IMR-90 (cell line): Measurements from ENCODE around the gene ATF5. TPM values are rescaled to one million over a fixed set of nuclear protein-coding genes. Genes with fewer than 3 reads are reported as not detected.

Source experiments
- ATAC-seq: fragments of 200-7000 bp; cut with Tn5 transposase; 2 replicates; pipeline ENCODE4 v1.9.1; 2020; ENCODE audit warnings: low read depth, mild to moderate bottlenecking, moderate library complexity
- BruUV-seq: library from RNA; stranded (reverse); fragments of 400-500 nt; replicated peaks from 2 replicates; lab custom pipeline; 2021; lab: Mats Ljungman, UMichigan
- CTCF ChIA-PET: fragments of 300-600 bp; formaldehyde crosslinking; extraction: SDS; loops from one replicate; lab custom pipeline; 2021; ENCODE audit warnings: antibody characterized with exemption; lab: Yijun Ruan, JAX
- POLR2A ChIA-PET: fragments of 300-600 bp; sonication (Branson Sonifier 250); formaldehyde crosslinking; loops from one replicate; lab custom pipeline; 2022; ENCODE audit warnings: antibody characterized with exemption; ENCODE audit not compliant: unreplicated experiment; lab: Charles Lee
- DNase-seq: peaks from one replicate; pipeline ENCODE4 v3.0.0; 2013
- H2AFZ ChIP-seq: replicated peaks from 2 replicates; pipeline ENCODE3; 2013; ENCODE audit warnings: low read length, mild to moderate bottlenecking; ENCODE audit not compliant: poor library complexity
- H2AK5ac ChIP-seq: 2 replicates; pipeline ENCODE4 v1.6.1; 2013; ENCODE audit warnings: low read depth, low read length, inconsistent platforms
- H2AK9ac ChIP-seq: replicated peaks from 2 replicates; pipeline ENCODE3; 2013; ENCODE audit warnings: mild to moderate bottlenecking, low read depth, low read length, moderate library complexity; ENCODE audit not compliant: poor library complexity
- H2BK120ac ChIP-seq: 2 replicates; pipeline ENCODE4 v1.6.1; 2013; ENCODE audit warnings: low read depth, low read length, inconsistent platforms
- H2BK15ac ChIP-seq: 3 replicates; pipeline ENCODE4 v1.6.1; 2013; ENCODE audit warnings: low read depth, low read length, inconsistent platforms
- H2BK20ac ChIP-seq: 2 replicates; pipeline ENCODE4 v1.6.1; 2013; ENCODE audit warnings: low read depth, mild to moderate bottlenecking, inconsistent platforms, low read length, moderate library complexity
- H2BK5ac ChIP-seq: 2 replicates; pipeline ENCODE4 v1.6.1; 2013; ENCODE audit warnings: mild to moderate bottlenecking, low read depth, low read length, inconsistent platforms; ENCODE audit not compliant: poor library complexity, severe bottlenecking
- H3K14ac ChIP-seq: replicated peaks from 2 replicates; pipeline ENCODE4 v1.6.1; 2013; ENCODE audit warnings: low read depth, low read length, inconsistent platforms
- H3K18ac ChIP-seq: 2 replicates; pipeline ENCODE4 v1.6.1; 2013; ENCODE audit warnings: low read depth, low read length, control low read depth
- H3K23ac ChIP-seq: 2 replicates; pipeline ENCODE4 v1.6.1; 2013; ENCODE audit warnings: low read depth, low read length, inconsistent platforms
- H3K27ac ChIP-seq: 2 replicates; pipeline ENCODE4 v1.5.1; 2013; ENCODE audit warnings: mild to moderate bottlenecking, control low read depth, low read length; ENCODE audit not compliant: insufficient read depth
- H3K27me3 ChIP-seq: 2 replicates; pipeline ENCODE4 v1.6.1; 2013; ENCODE audit warnings: low read length; ENCODE audit not compliant: control insufficient read depth, insufficient read depth
- H3K36me3 ChIP-seq: 2 replicates; pipeline ENCODE4 v1.6.1; 2013; ENCODE audit warnings: low read length, mixed read lengths; ENCODE audit not compliant: control insufficient read depth, insufficient read depth
- H3K4ac ChIP-seq: 2 replicates; pipeline ENCODE4 v1.6.1; 2013; ENCODE audit warnings: low read depth, low read length, inconsistent platforms
- H3K4me1 ChIP-seq: 2 replicates; pipeline ENCODE4 v1.6.1; 2013; ENCODE audit warnings: low read length, mixed read lengths; ENCODE audit not compliant: control insufficient read depth, insufficient read depth
- H3K4me2 ChIP-seq: 2 replicates; pipeline ENCODE4 v1.6.1; 2013; ENCODE audit warnings: low read depth, mild to moderate bottlenecking, control low read depth, low read length, moderate library complexity
- H3K4me3 ChIP-seq: 2 replicates; pipeline ENCODE4 v1.5.1; 2013; ENCODE audit warnings: low read depth, mild to moderate bottlenecking, control low read depth, low read length, moderate library complexity; ENCODE audit not compliant: insufficient read depth
- H3K56ac ChIP-seq: 2 replicates; pipeline ENCODE4 v1.6.1; 2013; ENCODE audit warnings: low read length, inconsistent platforms; ENCODE audit not compliant: insufficient read depth; ENCODE audit errors: extremely low read depth
- H3K79me1 ChIP-seq, 2 experiments: 2 replicates each; pipeline ENCODE4 v1.6.1; 2013; ENCODE audit warnings: low read length in 2 of 2, inconsistent platforms in 1 of 2, low read depth in 1 of 2
- H3K9ac ChIP-seq: 2 replicates; pipeline ENCODE4 v1.6.1; 2013; ENCODE audit warnings: low read depth, low read length, control low read depth
- H3K9me1 ChIP-seq: 2 replicates; pipeline ENCODE4 v1.6.1; 2013; ENCODE audit warnings: low read length, inconsistent platforms; ENCODE audit not compliant: insufficient read depth
- H3K9me3 ChIP-seq: 2 replicates; pipeline ENCODE4 v1.6.1; 2013; ENCODE audit warnings: low read length; ENCODE audit not compliant: control insufficient read depth, insufficient read depth
- H4K20me1 ChIP-seq: 2 replicates; pipeline ENCODE4 v1.6.1; 2013; ENCODE audit warnings: low read length, inconsistent platforms; ENCODE audit not compliant: insufficient read depth
- H4K5ac ChIP-seq: 2 replicates; pipeline ENCODE4 v1.6.1; 2013; ENCODE audit warnings: mild to moderate bottlenecking, low read depth, low read length, control low read depth
- H4K8ac ChIP-seq, 2 experiments: 2 replicates each; pipeline ENCODE4 v1.6.1; 2013; ENCODE audit warnings: low read depth in 2 of 2, low read length in 2 of 2, control low read depth in 1 of 2, inconsistent platforms in 1 of 2
- H4K91ac ChIP-seq: 2 replicates; pipeline ENCODE4 v1.6.1; 2013; ENCODE audit warnings: low read depth, low read length, inconsistent platforms; ENCODE audit not compliant: insufficient read depth
- BHLHE40 ChIP-seq: fragments of 150-350 bp; IDR thresholded peaks from 2 replicates; pipeline ENCODE4 v1.6.1; 2016; ENCODE audit warnings: mild to moderate bottlenecking, low read depth, low read length
- CEBPB ChIP-seq: IDR thresholded peaks from 2 replicates; pipeline ENCODE4 v1.6.1; 2012; ENCODE audit warnings: low read depth, low read length, improper control_type of control experiment
- CHD1 ChIP-seq: IDR thresholded peaks from 2 replicates; pipeline ENCODE4 v1.6.1; 2012; ENCODE audit warnings: low read depth, low read length, improper control_type of control experiment
- CTCF ChIP-seq: conservative IDR thresholded peaks from 2 replicates; pipeline ENCODE4 v1.5.1; 2012; ENCODE audit warnings: mild to moderate bottlenecking, low read depth, low read length, improper control_type of control experiment
- ELK1 ChIP-seq: fragments of 150-350 bp; IDR thresholded peaks from 2 replicates; pipeline ENCODE4 v1.6.1; 2016; ENCODE audit warnings: low read depth, mild to moderate bottlenecking, low read length, moderate library complexity, borderline replicate concordance
- FOS ChIP-seq: fragments of 150-350 bp; IDR thresholded peaks from 2 replicates; pipeline ENCODE4 v1.6.1; 2016; ENCODE audit warnings: low read depth, low read length
- MAFK ChIP-seq: IDR thresholded peaks from 2 replicates; pipeline ENCODE4 v1.6.1; 2012; ENCODE audit warnings: low read depth, low read length, improper control_type of control experiment
- MAZ ChIP-seq: IDR thresholded peaks from 2 replicates; pipeline ENCODE4 v1.6.1; 2012; ENCODE audit warnings: low read depth, mild to moderate bottlenecking, low read length, improper control_type of control experiment, moderate library complexity, borderline replicate concordance
- MXI1 ChIP-seq: IDR thresholded peaks from 2 replicates; pipeline ENCODE4 v1.6.1; 2012; ENCODE audit warnings: low read depth, mild to moderate bottlenecking, low read length, moderate library complexity, borderline replicate concordance
- NFE2L2 ChIP-seq: fragments of 150-350 bp; IDR thresholded peaks from 2 replicates; pipeline ENCODE4 v1.6.1; 2016; ENCODE audit warnings: low read depth, mild to moderate bottlenecking, low read length
- POLR2A ChIP-seq: IDR thresholded peaks from 2 replicates; pipeline ENCODE4 v1.6.1; 2012; ENCODE audit warnings: mild to moderate bottlenecking, low read depth, low read length
- RAD21 ChIP-seq: IDR thresholded peaks from 2 replicates; pipeline ENCODE4 v1.6.1; 2012; ENCODE audit warnings: low read length, improper control_type of control experiment
- RCOR1 ChIP-seq: IDR thresholded peaks from 2 replicates; pipeline ENCODE4 v1.6.1; 2012; ENCODE audit warnings: mild to moderate bottlenecking, low read length, improper control_type of control experiment; ENCODE audit not compliant: insufficient replicate concordance
- RFX5 ChIP-seq: IDR thresholded peaks from 2 replicates; pipeline ENCODE4 v1.8.0; 2012; ENCODE audit warnings: low read depth, mild to moderate bottlenecking, low read length, moderate library complexity
- SMC3 ChIP-seq: fragments of 150-350 bp; IDR thresholded peaks from 2 replicates; pipeline ENCODE4 v1.6.1; 2016; ENCODE audit warnings: low read depth, mild to moderate bottlenecking, antibody characterized with exemption, low read length, moderate library complexity
- USF2 ChIP-seq: fragments of 150-350 bp; IDR thresholded peaks from 2 replicates; pipeline ENCODE4 v1.6.1; 2017; ENCODE audit warnings: mild to moderate bottlenecking, antibody characterized with exemption, low read length, low read depth
- WGBS, 2 experiments: methylation state at CpG; one replicate each; pipeline versions ENCODE4 v1.1.5 to v1.1.7; 2013; ENCODE audit warnings: missing lambda C conversion rate in 2 of 2; ENCODE audit not compliant: insufficient read length in 1 of 2; ENCODE audit errors: extremely low coverage in 2 of 2; 5-methylcytosine and 5-hydroxymethylcytosine counted together
- dilution Hi-C: fragments of 300-500 bp; cut with HindIII; formaldehyde crosslinking; loops from one replicate; pipeline ENCODE4 v1.14.3; 2018; ENCODE audit warnings: low sequenced_read_pairs; ENCODE audit not compliant: unreplicated experiment
- in situ Hi-C: fragments of 300-500 bp; cut with MboI; formaldehyde crosslinking; loops from 3 replicates; pipeline ENCODE4 v1.14.3; 2019; ENCODE audit warnings: low sequenced_read_pairs, inconsistent platforms, mixed read lengths
- intact Hi-C: fragments of 100-400 bp; cut with micrococcal nuclease; formaldehyde crosslinking; loops from 2 replicates; pipeline ENCODE4 v1.10.0; 2022
- polyA plus RNA-seq, 3 experiments: library from polyadenylated mRNA; depleted of rRNA; stranded (reverse); fragments of >200 nt; gene quantifications; 2 replicates each; pipeline ENCODE4 v1.2.3, GENCODE V29; 2012; ENCODE audit warnings: low replicate concordance in 1 of 3
- total RNA-seq: library from RNA; depleted of rRNA; stranded (reverse); fragments of >200 nt; gene quantifications from 2 replicates; pipeline ENCODE4 v1.2.3, GENCODE V29; 2012

The ATF5 gene
- total and polyA plus RNA-seq, 2 of the 4 experiments (the other 2 are of a cell fraction), result 2.7 to 15.7 TPM

- no peak overlapping the region for H3K4me3 ChIP-seq
- ATAC-seq (peak; percentile 62), DNase-seq (peak; percentile 16)
- H2BK20ac ChIP-seq, result no peak overlapping the region
- H3K9me3 ChIP-seq, result no peaks in the 10 kb centered on the region
- no peak overlapping the region for H2AK5ac ChIP-seq
- H3K4ac ChIP-seq, result no peak overlapping the region
- no peak for TF ChIP-seq CHD1
- TF ChIP-seq FOS, result no peak
- no peak for TF ChIP-seq ELK1
- no peak for TF ChIP-seq SMC3
- no peak for TF ChIP-seq MAZ
- no peak for TF ChIP-seq NFE2L2
- TF ChIP-seq RFX5, result no peak
- TF ChIP-seq MXI1, result no peak
- TF ChIP-seq POLR2A, result no peak
- no peak for TF ChIP-seq CEBPB
- no peak for TF ChIP-seq CTCF
- no peak for TF ChIP-seq MAFK
- TF ChIP-seq RAD21, result no peak
- no peak for TF ChIP-seq BHLHE40
- no peak for TF ChIP-seq USF2
- TF ChIP-seq RCOR1, result no peak
- intact Hi-C loops, result no loop called here
- no peak overlapping the region for H3K56ac ChIP-seq
- in situ Hi-C loops, result no loop called here
- no peaks in the 10 kb centered on the region for H3K9me1 ChIP-seq
- no peak overlapping the region for H3K9ac ChIP-seq
- BruUV-seq, result no TSS peak
- no peak overlapping the region for H4K8ac ChIP-seq
- WGBS, 2 experiments, result 19% methylated on average over 6 of the region's 11 CpGs; no CpG with 5 or more reads in 1 of the 2 experiments
- H2AFZ ChIP-seq, result peak overlapping the region; percentile 16
- no peak overlapping the region for H4K91ac ChIP-seq
- dilution Hi-C loops, result no loop called here
- H3K4me1 ChIP-seq, result no peaks in the 10 kb centered on the region
- H3K36me3 ChIP-seq, result no peaks in the 10 kb centered on the region
- no peak overlapping the region for H4K5ac ChIP-seq
- H3K18ac ChIP-seq, result no peak overlapping the region
- H2BK5ac ChIP-seq, result no peak overlapping the region
- H2BK120ac ChIP-seq, result no peak overlapping the region
- H2AK9ac ChIP-seq, result no peak overlapping the region
- no peak overlapping the region for H3K14ac ChIP-seq
- H3K23ac ChIP-seq, result no peak overlapping the region
- no peak overlapping the region for H3K27ac ChIP-seq
- no peaks in the 10 kb centered on the region for H4K20me1 ChIP-seq
- H3K4me2 ChIP-seq, result 0 out of 2 replicates have a peak overlapping the region, but pooled peaks have one; percentile 20
- H2BK15ac ChIP-seq, result no peak overlapping the region
- H3K27me3 ChIP-seq, result peaks cover 14% of the 10 kb centered on the region
- H3K79me1 ChIP-seq, result no peaks in the 10 kb centered on the region
- CTCF ChIA-PET, result no interaction called here
- POLR2A ChIA-PET, result no interaction called here
Observed at GRCh38 chr19:49954933-49955332, 25.9 kb downstream of the ATF5 start.
